Activated CD8-positive, alpha-beta memory T cell treated with anti-CD3 and anti-CD28 coated beads, Interleukin-2, amount 50 U/mL, for 1 hour (primary cell): ENCODE results near the gene ABRACL.

Experiments used
- DNase-seq: peaks from one replicate; pipeline ENCODE4 v3.0.0-alpha.2; 2020; ENCODE audit errors: extremely low read depth

Gene ABRACL

DNA sequence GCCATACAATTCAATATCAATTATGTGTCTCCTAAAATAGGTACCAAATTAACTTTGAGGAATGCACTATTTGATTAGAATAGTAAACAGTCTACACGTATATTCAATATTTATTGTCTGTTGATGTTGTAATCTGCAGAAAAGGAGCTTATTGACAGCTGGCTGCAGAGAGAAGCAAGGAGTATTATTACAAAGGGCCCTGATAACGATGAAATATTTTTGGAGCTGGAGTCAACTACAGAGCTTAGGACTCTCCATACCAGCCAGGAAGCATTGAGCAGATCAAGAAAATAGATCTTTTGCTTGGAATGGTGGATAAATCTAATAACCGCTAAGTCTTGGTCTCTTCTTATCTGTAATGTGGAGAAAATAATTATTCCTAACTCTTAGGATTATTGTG, 25.5 kb downstream of the ABRACL start:
- DNase-seq = no peak

DNA sequence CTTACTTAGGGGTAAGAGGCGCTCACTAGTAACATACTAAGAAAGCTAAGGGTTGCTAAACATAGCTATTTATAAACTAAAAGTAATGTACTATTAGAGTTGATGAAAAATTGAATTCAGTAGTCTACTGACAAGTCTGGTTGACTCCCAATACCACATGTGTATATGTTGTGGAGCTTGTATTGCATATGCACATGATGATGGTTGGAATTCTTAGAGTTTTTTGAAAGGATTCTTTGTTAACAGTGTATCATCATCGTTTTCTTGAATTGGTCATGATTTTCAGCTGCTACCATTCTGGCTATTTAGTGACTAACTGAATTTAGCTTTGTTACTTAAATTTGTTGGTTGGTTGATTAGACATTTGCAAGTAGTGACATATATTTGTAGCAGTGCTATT, 27.2 kb downstream of the ABRACL start:
- no peak for DNase-seq

DNA sequence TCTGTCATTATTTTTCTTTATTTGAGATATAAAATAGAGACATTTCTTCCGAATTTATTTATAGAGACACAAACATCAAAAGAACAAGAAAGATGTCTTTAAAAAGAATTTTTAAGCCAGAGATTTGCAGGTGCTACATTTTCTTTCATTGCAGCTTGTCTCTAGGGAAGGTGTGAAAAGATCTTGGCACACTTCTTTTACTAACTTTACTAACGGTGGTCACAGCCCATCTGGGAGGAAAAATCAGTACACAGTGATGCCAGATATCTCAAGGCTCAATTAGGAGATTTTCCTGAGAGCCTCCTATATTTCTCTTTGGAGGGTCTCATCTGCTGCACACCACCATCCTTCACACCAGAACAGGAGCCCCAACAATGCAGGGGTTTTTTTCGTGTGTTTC, 29.5 kb downstream of the ABRACL start:
- DNase-seq = no peak

DNA sequence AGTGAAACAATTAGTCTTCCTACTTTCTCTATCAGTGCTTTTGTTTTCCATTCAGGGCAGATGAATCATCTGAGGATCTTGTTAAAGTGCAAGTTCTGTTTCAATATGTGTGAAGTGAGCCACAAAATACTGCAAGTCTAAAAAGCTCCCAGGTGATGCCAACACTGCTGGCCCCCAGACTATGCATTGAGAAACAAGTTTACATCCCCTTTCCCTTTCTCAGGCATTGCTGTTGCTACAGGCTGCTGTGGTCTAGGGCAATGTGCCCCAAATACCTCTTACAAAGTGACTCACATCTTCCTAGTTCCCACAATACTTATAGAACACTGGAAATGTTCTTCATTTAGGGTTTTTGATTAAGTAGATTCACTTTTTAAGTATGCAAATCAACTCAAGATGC, 31.8 kb downstream of the ABRACL start:
- DNase-seq = no peak

DNA sequence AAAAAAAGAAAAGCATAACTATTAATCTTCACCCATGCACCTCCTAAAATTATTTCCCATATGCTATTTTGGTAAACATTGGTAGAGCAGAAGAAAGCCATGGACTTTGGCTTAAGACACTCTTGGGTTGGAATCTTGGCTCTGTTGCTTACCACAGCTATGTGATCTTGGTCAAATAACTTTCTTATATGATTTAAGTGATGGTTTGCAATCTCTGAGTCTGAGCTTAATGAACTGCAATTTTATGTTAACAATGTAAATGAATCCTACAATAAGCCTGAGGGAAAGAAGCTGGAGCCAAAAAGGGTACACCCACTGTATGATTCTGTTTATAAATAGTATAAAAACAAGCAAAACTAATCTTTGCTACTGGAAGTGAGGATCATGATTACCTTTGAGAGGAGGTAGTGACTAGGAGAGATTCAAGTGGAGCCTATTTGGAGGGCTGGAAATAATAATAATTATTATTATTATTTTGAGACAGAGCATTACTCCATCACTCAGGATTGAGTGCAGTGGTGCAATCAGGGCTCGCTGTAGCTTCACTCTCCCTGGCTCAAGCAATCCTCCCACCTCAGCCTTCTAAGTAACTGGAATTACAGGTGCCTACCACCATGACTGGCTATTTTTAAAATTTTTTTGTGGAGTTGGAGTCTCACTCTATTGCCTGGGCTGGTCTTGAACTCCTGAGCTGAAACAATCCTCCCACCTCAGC, 34.5 kb downstream of the ABRACL start:
- no peak for DNase-seq

DNA sequence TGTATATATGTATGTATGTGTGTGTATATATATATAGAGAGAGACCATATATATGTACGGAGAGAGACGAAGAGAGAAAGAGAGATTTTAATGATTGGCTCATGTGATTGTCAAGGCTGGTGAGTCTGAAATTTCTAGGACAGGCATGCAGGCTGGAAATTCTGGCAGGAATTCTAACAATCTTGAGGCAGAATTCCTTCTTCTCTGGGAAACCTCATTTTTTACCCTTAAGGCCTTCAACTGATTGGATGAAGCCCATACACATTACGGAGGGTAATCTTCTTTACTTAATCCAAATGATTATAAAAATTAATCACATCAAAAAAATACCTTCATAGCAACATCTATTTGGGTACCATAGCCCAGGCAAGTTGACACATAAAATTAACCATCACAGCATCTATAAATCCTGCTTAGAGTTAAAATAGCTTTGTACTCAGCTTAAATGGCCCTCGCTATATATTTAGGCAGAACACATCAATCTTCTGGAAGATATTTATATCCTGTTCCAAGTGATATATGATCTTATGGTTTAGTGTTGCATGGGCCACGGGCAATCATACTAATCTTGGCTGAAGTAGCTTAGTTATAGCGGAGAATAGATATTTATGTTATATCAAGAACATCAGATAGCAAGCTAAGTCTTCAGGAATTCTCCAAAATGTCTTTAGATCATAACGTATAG, 36.6 kb downstream of the ABRACL start:
- DNase-seq = no peak

DNA sequence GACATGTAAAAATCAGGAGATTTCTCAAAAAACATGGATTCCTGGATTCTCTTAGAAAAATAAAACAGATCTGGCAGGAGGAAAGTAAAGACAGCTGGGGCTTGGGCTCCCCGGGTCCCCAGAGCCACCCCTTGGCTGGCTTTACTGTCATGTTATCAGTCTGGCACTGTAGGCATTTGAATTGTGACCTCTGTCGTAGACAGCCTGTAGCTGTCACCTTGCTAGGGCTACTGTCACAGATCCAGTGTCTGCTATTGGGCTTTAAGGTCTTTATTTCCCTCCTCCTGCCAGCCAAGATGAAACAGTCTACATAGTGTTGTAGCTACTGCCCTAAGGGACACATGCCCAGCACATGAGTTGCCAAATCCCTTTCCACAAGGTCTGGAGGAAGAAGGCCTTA, 37.5 kb downstream of the ABRACL start:
- DNase-seq = no peak

DNA sequence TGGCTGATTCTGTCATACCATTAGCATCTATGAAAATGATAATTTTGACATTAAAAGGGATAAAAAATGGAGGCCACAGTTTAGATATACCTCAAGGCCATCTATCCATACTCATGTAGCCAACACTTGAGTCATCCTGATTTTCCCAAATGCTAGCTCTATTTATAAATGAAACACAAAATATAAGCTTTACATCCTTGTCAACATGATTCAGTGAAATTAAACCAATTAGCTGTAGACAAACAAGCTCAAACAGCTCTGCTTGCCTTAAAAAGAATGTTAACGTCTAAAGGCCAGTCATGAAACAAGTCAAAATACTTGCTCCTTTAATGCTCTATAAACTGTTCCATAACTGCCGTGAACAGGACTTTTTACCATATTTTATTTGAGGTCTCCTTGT, 40.3 kb downstream of the ABRACL start:
- no peak for DNase-seq

DNA sequence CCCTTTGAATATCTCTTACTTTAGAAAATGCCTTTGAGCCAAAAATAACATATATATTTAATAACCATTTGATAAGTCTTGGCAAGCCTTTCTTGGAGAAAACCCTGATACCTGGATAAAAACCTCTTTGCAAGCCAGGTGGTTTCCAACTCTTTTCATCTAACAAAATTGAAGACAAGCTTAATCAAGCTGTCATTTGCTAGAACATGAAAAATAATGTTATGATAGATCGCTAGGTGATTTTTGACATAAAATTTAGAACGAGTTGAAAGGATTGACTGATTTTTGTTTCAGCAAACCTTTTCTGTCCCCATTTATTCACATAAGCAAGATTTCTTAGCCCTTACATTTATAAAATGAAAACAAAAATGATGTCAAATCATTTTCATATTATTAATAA, 44.6 kb downstream of the ABRACL start:
- DNase-seq = no peak

DNA sequence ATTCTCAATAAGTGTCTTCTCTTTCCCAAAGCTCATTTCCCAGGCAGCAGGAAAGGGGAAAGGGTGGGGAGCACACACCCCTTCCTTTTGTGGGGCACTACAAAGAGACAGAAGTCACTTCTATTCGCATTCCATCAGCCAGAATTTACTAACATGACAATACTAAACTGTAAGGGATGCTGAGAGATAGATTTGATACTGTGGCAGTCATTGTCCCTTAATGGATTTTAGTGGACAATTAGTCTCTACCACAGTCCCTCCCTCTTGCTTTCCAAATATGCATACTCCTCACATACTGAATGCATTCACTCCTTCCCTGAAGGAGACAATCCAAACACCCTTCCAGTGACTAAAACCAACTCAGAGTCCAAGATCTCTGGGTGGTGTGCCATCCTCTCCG, 50.5 kb downstream of the ABRACL start:
- no peak for DNase-seq

DNA sequence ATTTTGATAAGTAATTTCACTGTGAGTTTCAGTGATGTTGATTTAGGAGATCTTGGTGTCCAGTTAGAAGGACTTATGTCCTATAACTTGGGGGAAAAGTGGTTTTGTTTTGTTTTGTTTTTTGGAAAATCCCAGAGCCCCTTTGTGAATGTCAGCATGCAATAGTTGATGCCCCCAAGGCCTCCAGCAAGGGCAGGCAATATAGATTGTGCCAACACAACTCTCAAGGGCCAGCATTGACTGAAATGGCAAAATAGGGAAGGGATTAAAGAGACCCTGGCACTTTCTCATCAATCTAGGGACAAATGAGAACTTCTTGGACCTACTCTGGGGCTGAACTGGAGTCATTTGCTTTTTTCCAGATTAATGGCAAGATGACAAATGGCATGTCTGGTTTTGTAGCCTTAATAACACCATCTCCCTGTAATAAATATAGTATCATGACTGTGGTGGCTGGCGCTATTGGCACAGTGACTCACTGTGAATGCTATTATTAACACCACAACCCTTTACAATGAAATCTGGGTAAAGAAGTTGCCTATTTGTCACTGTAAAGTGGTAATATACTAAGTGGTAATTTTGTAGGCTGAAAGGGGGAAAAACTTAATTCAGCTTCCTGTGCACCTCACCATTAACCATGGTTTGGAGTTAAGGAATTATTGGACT, 51.8 kb downstream of the ABRACL start:
- no peak for DNase-seq

DNA sequence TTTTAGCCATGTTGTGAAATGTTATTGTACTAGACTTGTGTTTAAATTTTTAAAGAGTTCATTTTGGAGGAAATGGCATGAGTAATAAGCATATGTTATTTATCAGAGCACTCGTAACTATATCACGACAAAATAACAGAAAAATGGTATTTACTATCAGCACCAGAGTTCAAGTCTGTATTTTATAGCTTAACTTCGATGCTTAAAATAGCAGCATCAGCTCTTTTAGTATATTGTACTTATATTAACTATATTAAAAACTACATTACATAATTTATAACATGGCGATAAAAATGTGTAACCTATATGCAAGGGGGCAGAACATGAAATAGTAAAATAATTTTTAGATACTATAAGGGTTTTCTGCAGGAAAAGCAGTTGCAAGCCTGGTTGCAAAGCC, 52.9 kb downstream of the ABRACL start:
- DNase-seq = no peak

DNA sequence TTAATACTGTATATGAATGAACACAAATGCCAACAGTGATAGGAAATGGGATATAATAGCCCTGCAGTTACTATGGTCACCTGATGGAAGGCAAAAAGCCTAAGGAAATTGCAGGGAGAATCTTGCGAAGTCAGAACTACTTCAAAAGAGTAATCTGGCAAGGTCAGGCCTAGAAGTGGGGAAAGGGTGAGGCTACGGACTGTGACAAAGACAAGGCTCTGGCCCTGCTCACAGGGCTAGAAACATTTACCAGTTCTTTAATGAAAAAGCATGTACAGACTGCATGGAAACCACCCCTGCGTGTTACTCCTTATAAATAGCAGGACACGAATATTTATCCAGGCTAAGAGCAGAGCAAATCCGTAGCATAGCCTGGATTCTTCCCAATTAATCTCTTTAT, 53.8 kb downstream of the ABRACL start:
- DNase-seq = no peak

DNA sequence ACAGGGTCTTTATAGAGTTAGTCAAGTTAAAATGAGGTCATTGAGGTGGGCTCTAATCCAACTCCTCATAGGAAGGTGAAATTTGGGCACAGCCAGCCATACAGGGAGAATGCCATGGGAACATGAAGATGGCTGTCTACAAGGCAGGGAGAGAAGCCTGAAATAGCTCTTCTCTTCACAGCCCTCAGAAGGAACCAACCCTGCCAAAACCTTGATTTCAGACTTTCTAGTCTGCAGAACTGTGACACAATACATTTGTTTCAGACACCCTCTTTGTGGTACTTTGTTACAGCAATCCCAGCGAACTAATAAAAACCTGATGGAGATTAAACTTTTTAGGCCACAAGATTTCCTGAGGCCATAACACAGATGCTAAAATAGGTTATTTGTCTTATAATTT, 63.3 kb downstream of the ABRACL start:
- no peak for DNase-seq
